K562 (cell line): Measurements from ENCODE around the gene DNAJC12. TPM values are rescaled to one million over a fixed set of nuclear protein-coding genes. Genes with fewer than 3 reads are reported as not detected.

Experiments
- BHLHE40 ChIP-seq: IDR thresholded peaks from 2 replicates; pipeline ENCODE4 v1.6.1; 2011; ENCODE audit warnings: low read length, improper control_type of control experiment
- ERF ChIP-seq: fragments of 450-650 bp; formaldehyde crosslinking; IDR thresholded peaks from 2 replicates; pipeline ENCODE4 v1.4.0; 2020; ENCODE audit warnings: mild to moderate bottlenecking, mixed read lengths
- FOXK2 ChIP-seq, 2 experiments: fragments of 450-650 bp; IDR thresholded peaks in 1 of 2; conservative IDR thresholded peaks in 1 of 2; 2 replicates each; pipeline ENCODE4 v1.6.1; 2016; ENCODE audit warnings: low read depth in 2 of 2, mild to moderate bottlenecking in 1 of 2
- JUND ChIP-seq, 2 experiments: IDR thresholded peaks; 2 replicates in 1 of 2; 3 replicates in 1 of 2; pipeline ENCODE4 v1.6.1; 2011; ENCODE audit warnings: borderline replicate concordance in 2 of 2, low read depth in 2 of 2, low read length in 2 of 2, improper control_type of control experiment in 1 of 2, missing biosample characterization in 1 of 2, missing genetic modification characterization in 1 of 2, missing genetic modification reagents in 1 of 2
- MECOM ChIP-seq: fragments of 250-450 bp; sonication (Bioruptor Pico); IDR thresholded peaks from 2 replicates; pipeline ENCODE4 v1.8.0; 2022; ENCODE audit warnings: inconsistent platforms
- MTA1 ChIP-seq: fragments of 450-650 bp; IDR thresholded peaks from 2 replicates; pipeline ENCODE4 v1.6.1; 2017; ENCODE audit warnings: borderline replicate concordance
- NFATC3 ChIP-seq: fragments of 450-650 bp; IDR thresholded peaks from 2 replicates; pipeline ENCODE4 v1.6.1; 2017; ENCODE audit warnings: mild to moderate bottlenecking
- NR2C2 ChIP-seq, 2 experiments: fragments of 200-800 bp in 1 of 2; sonication (Bioruptor generic) in 1 of 2; sonication (generic) in 1 of 2; formaldehyde crosslinking in 1 of 2; IDR thresholded peaks; 2 replicates each; pipeline versions ENCODE4 v1.6.1 to v1.8.0; 2016 to 2022; ENCODE audit warnings: mild to moderate bottlenecking in 1 of 2, missing compliant biosample characterization in 1 of 2, missing genetic modification characterization in 1 of 2, missing genetic modification reagents in 1 of 2
- PHB ChIP-seq: fragments of 250-450 bp; sonication (Bioruptor Pico); IDR thresholded peaks from 2 replicates; pipeline ENCODE4 v1.5.0; 2021
- RB1 ChIP-seq: fragments of 450-650 bp; IDR thresholded peaks from 2 replicates; pipeline ENCODE4 v1.6.1; 2017; ENCODE audit warnings: low read depth, mild to moderate bottlenecking
- RBM14 ChIP-seq: fragments of 200-400 bp; formaldehyde crosslinking; IDR thresholded peaks from 2 replicates; pipeline ENCODE4 v1.6.1; 2018; ENCODE audit warnings: low read depth, mild to moderate bottlenecking, low read length, moderate library complexity, borderline replicate concordance; ENCODE audit not compliant: insufficient read depth
- TEAD1 ChIP-seq, 2 experiments: fragments of 450-650 bp in 1 of 2; sonication (generic) in 1 of 2; formaldehyde crosslinking; IDR thresholded peaks; 2 replicates each; pipeline versions ENCODE4 v1.4.0 to v1.8.0; 2020 to 2022; ENCODE audit warnings: mild to moderate bottlenecking in 2 of 2, missing genetic modification reagents in 1 of 2
- ZFP1 ChIP-seq: fragments of 450-650 bp; formaldehyde crosslinking; IDR thresholded peaks from 2 replicates; pipeline ENCODE4 v1.4.0; 2020; ENCODE audit warnings: mild to moderate bottlenecking, mixed read lengths
- ZNF140 ChIP-seq: fragments of 250-450 bp; sonication (Bioruptor Pico); IDR thresholded peaks from 2 replicates; pipeline ENCODE4 v1.8.0; 2021; ENCODE audit warnings: moderate library complexity, mild to moderate bottlenecking, inconsistent platforms
- ZNF175 ChIP-seq: fragments of 200-800 bp; sonication (Bioruptor generic); IDR thresholded peaks from 2 replicates; pipeline ENCODE4 v1.6.1; 2016; ENCODE audit warnings: low read depth, mild to moderate bottlenecking, missing genetic modification characterization, missing compliant biosample characterization
- ZNF384 ChIP-seq: IDR thresholded peaks from 2 replicates; pipeline ENCODE4 v1.6.1; 2012; ENCODE audit warnings: low read depth, low read length, improper control_type of control experiment
- polyA plus RNA-seq, 8 experiments: library from polyadenylated mRNA; depleted of rRNA in 4 of 8; stranded (reverse) in 5 of 8; unstranded in 3 of 8; fragments of >200 nt; fragmentation: Nextera tagmentation in 2 of 8; fragmentation: Illumina TruSeq in 1 of 8; extraction: Ambion mirVana in 2 of 8; extraction: Trizol in 1 of 8; gene quantifications; 2 replicates each; pipeline versions ENCODE4 v1.2.1 to v1.2.3, GENCODE V29; 2011 to 2014; ENCODE audit warnings: inconsistent platforms in 1 of 8, missing spikeins in 1 of 8
- total RNA-seq, 7 experiments: library from RNA; depleted of rRNA in 6 of 7; stranded (reverse); fragments of >200 nt in 6 of 7; fragmentation: Illumina TruSeq in 2 of 7; extraction: Trizol in 2 of 7; gene quantifications; 2 replicates each; pipeline versions ENCODE4 v1.2.1 to v1.2.3, GENCODE V29; 2011 to 2021; ENCODE audit warnings: low replicate concordance in 1 of 7
- TF ChIP-seq, protein P1 (sequence below): fragments of 250-450 bp; sonication (Bioruptor Pico); IDR thresholded peaks from 2 replicates; pipeline ENCODE4 v1.8.0; 2022; ENCODE audit warnings: inconsistent platforms
- TF ChIP-seq, protein P2 (sequence below): sonication (generic); formaldehyde crosslinking; IDR thresholded peaks from 2 replicates; pipeline ENCODE4 v1.8.1; 2022; ENCODE audit warnings: missing genetic modification reagents
- TF ChIP-seq, protein P3 (sequence below): fragments of 450-650 bp; formaldehyde crosslinking; IDR thresholded peaks from 2 replicates; pipeline ENCODE4 v1.4.0; 2020; ENCODE audit warnings: mild to moderate bottlenecking
- TF ChIP-seq, protein P4 (sequence below), 3 experiments: IDR thresholded peaks in 2 of 3; conservative IDR thresholded peaks in 1 of 3; 2 replicates each; pipeline ENCODE4 v1.5.1; 2011 to 2012; ENCODE audit warnings: low read length in 3 of 3, mild to moderate bottlenecking in 3 of 3, control low read depth in 2 of 3, improper control_type of control experiment in 1 of 3, inconsistent platforms in 1 of 3, low read depth in 1 of 3, mixed read lengths in 1 of 3, moderate library complexity in 1 of 3; ENCODE audit not compliant: insufficient read depth in 2 of 3

Gene DNAJC12
- total and polyA plus RNA-seq, 9 of the 15 experiments (the other 6 are each of a cell fraction or from before 2014, with no cell fraction given): 7.4 to 95.9 (median 68.5) TPM

DNA sequence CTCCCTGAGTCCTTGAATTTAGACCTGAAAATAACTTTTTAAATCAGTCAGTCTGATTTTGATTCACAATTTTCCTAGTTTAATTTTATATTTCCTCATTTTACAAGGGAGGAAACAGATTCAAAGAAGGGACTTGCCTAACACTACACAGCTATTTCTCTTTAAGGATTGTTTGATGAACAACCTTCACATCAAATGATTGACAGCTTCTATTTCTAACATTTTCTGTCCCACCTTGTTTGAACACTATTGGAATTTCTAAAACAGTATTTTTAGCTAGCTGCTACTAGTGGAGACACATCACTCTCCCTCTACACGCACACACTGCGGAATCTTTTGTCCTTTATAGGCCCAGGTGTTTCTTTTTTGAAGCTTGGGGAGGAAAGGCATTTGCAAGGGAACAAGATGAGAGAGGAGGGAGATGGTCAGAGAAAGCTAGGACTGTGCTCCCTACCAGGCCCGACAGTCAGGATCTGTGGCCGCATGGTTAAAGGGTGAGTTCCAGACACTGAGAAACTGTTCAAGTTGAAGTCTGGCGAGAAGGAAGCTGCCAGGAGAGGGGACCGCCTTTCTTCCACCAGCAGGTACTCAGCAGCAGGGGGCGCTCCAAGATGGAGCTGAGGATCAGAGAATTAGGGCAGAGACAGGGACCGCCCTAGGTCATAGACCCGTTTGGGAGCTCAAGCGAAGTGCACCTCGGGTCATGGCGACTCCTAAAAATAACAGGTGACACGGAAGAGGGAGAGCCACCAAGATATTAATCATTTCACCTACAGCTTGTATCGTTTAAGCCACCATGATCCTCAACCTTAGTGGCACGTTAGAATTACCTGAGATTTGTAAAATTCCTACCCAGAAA, 49.7 kb downstream of the DNAJC12 start (continued):
- TF ChIP-seq, protein P1, sequence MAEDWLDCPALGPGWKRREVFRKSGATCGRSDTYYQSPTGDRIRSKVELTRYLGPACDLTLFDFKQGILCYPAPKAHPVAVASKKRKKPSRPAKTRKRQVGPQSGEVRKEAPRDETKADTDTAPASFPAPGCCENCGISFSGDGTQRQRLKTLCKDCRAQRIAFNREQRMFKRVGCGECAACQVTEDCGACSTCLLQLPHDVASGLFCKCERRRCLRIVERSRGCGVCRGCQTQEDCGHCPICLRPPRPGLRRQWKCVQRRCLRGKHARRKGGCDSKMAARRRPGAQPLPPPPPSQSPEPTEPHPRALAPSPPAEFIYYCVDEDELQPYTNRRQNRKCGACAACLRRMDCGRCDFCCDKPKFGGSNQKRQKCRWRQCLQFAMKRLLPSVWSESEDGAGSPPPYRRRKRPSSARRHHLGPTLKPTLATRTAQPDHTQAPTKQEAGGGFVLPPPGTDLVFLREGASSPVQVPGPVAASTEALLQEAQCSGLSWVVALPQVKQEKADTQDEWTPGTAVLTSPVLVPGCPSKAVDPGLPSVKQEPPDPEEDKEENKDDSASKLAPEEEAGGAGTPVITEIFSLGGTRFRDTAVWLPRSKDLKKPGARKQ (CRISPR knock-in tag): peak; percentile 82
- TF ChIP-seq, protein P2, sequence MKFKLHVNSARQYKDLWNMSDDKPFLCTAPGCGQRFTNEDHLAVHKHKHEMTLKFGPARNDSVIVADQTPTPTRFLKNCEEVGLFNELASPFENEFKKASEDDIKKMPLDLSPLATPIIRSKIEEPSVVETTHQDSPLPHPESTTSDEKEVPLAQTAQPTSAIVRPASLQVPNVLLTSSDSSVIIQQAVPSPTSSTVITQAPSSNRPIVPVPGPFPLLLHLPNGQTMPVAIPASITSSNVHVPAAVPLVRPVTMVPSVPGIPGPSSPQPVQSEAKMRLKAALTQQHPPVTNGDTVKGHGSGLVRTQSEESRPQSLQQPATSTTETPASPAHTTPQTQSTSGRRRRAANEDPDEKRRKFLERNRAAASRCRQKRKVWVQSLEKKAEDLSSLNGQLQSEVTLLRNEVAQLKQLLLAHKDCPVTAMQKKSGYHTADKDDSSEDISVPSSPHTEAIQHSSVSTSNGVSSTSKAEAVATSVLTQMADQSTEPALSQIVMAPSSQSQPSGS (CRISPR knock-in tag): no peak
- TF ChIP-seq ERF (0 out of 2 replicates have a peak, but pooled peaks have one; percentile 48), ZNF140 (CRISPR knock-in tag) (no peak), RB1 (peak; percentile 46; the same call in 1 of the 2 replicates), NFATC3 (0 out of 2 replicates have a peak, but pooled peaks have one; percentile 52), MTA1 (0 out of 2 replicates have a peak, but pooled peaks have one; percentile 28), MECOM (CRISPR knock-in tag) (0 out of 2 replicates have a peak, but pooled peaks have one; percentile 31), JUND (IDR thresholded peaks at IDR 0.05; ENCODE audit: borderline replicate concordance, low read depth, low read length) (peak; percentile 65; the same call in 1 of the 2 replicates), JUND (tag; IDR thresholded peaks at IDR 0.05; ENCODE audit: borderline replicate concordance, low read depth, low read length) (no peak; the same call in 2 of the 3 replicates), ZFP1 (no peak), RBM14 (no peak), FOXK2 (conservative IDR thresholded peaks at IDR 0.05 in 1 of 2, IDR thresholded peaks at IDR 0.05 in 1 of 2; ENCODE audit: low read depth in 2 of 2) (no peak), TEAD1 (CRISPR knock-in tag; IDR thresholded peaks at IDR 0.05) (0 out of 4 replicates have a peak, but pooled peaks of 1 of the 2 experiments have one; percentile 19), ZNF384 (peak; percentile 49; the same call in 1 of the 2 replicates), NR2C2 (CRISPR knock-in tag; IDR thresholded peaks at IDR 0.05) (no peak), NR2C2 (tag; IDR thresholded peaks at IDR 0.05) (peak; percentile 60; the same call in 1 of the 2 replicates), PHB (CRISPR knock-in tag) (no peak), ZNF175 (0 out of 2 replicates have a peak, but pooled peaks have one; percentile 41), BHLHE40 (0 out of 2 replicates have a peak, but pooled peaks have one; percentile 12)
- TF ChIP-seq, protein P3, sequence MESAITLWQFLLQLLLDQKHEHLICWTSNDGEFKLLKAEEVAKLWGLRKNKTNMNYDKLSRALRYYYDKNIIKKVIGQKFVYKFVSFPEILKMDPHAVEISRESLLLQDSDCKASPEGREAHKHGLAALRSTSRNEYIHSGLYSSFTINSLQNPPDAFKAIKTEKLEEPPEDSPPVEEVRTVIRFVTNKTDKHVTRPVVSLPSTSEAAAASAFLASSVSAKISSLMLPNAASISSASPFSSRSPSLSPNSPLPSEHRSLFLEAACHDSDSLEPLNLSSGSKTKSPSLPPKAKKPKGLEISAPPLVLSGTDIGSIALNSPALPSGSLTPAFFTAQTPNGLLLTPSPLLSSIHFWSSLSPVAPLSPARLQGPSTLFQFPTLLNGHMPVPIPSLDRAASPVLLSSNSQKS: no peak
- TF ChIP-seq, protein P4, sequence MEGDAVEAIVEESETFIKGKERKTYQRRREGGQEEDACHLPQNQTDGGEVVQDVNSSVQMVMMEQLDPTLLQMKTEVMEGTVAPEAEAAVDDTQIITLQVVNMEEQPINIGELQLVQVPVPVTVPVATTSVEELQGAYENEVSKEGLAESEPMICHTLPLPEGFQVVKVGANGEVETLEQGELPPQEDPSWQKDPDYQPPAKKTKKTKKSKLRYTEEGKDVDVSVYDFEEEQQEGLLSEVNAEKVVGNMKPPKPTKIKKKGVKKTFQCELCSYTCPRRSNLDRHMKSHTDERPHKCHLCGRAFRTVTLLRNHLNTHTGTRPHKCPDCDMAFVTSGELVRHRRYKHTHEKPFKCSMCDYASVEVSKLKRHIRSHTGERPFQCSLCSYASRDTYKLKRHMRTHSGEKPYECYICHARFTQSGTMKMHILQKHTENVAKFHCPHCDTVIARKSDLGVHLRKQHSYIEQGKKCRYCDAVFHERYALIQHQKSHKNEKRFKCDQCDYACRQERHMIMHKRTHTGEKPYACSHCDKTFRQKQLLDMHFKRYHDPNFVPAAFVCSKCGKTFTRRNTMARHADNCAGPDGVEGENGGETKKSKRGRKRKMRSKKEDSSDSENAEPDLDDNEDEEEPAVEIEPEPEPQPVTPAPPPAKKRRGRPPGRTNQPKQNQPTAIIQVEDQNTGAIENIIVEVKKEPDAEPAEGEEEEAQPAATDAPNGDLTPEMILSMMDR (IDR thresholded peaks at IDR 0.05 in 2 of 3, conservative IDR thresholded peaks at IDR 0.05 in 1 of 3; ENCODE audit: insufficient read depth in 2 of 3, low read depth in 1 of 3, low read length in 3 of 3): peak; percentile 87 to 95 (median 94)
